PFSK-1 (cell line): ENCODE results near the gene PARN.

Experiments used
- FOXP2 ChIP-seq: optimal IDR thresholded peaks from 2 replicates; pipeline ENCODE3; 2011; ENCODE audit warnings: borderline replicate concordance, control low read depth, inconsistent platforms; ENCODE audit not compliant: insufficient read depth; ENCODE audit errors: extremely low read length, extremely low read depth
- POLR2AphosphoS5 ChIP-seq: IDR thresholded peaks from 2 replicates; pipeline ENCODE4 v1.6.1; 2012; ENCODE audit warnings: low read depth, mild to moderate bottlenecking, control low read depth, low read length, moderate library complexity
- SIN3A ChIP-seq: IDR thresholded peaks from 2 replicates; pipeline ENCODE4 v1.6.1; 2012; ENCODE audit warnings: mild to moderate bottlenecking, low read length, moderate library complexity, borderline replicate concordance; ENCODE audit not compliant: insufficient read depth
- TAF1 ChIP-seq: IDR thresholded peaks from 2 replicates; pipeline ENCODE4 v1.6.1; 2012; ENCODE audit warnings: low read length, control low read depth, borderline replicate concordance; ENCODE audit not compliant: insufficient read depth
- TF ChIP-seq, protein P1 (sequence below), 2 experiments: IDR thresholded peaks; 2 replicates each; pipeline versions ENCODE4 v1.6.1 to v1.8.0; 2011 to 2012; ENCODE audit warnings: low read depth in 2 of 2, low read length in 2 of 2, control low read depth in 1 of 2, inconsistent platforms in 1 of 2, mild to moderate bottlenecking in 1 of 2, moderate library complexity in 1 of 2; ENCODE audit not compliant: insufficient read depth in 1 of 2

PARN gene

DNA sequence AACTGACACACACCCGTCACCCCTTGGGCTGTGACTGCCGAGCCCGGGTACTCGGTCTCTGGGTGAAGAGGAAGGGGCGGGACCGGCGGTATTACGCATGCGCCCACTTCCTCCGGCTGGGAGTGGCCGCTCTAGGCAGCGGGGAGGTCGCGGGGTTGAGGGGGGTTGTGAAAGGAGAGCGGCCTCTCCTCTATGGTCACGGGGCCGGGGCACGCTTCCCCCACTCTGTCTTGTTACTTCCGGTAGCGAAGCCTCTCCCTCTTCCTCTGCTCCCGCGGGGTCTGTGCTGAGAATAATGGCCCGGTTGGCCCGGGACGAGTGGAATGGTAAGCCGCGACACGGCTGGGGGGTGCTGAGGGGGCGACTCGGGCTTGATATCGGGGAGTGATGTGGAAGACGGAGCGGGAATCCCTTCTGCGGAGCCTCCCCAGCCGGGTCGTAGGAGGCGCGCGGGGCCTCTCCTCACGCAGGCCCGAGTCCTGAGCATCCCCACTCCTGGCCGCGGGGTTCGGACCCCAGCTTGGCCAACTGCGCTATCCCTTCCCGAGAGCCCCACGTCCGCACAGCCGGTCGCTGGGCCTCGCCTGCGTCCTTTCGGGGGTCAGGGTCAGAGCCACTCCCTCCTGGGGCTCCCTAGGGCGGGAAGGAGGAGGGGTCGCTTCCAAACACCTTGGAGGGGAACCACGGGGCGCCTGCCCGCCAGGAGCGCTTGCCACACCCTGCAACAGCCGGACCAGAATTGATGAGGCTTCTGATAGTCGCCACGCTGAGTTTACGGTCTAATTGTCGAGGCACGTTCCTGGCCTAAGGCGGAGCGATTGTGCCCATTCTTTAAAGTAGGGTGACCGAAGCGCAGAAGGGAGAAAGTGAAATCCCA is 2.9 kb upstream of the PARN start, which contains the start of gene BFAR:
BFAR (plus strand) TSS at position 259 of the 877 bp plus-strand sequence. CDS start 11,396 bp downstream, outside the sequence.
- TF ChIP-seq POLR2AphosphoS5 (peak; percentile 96), TAF1 (peak; percentile 90; the same call in 1 of the 2 replicates), FOXP2 (peak; percentile 48), SIN3A (no peak)
- TF ChIP-seq, protein P1, sequence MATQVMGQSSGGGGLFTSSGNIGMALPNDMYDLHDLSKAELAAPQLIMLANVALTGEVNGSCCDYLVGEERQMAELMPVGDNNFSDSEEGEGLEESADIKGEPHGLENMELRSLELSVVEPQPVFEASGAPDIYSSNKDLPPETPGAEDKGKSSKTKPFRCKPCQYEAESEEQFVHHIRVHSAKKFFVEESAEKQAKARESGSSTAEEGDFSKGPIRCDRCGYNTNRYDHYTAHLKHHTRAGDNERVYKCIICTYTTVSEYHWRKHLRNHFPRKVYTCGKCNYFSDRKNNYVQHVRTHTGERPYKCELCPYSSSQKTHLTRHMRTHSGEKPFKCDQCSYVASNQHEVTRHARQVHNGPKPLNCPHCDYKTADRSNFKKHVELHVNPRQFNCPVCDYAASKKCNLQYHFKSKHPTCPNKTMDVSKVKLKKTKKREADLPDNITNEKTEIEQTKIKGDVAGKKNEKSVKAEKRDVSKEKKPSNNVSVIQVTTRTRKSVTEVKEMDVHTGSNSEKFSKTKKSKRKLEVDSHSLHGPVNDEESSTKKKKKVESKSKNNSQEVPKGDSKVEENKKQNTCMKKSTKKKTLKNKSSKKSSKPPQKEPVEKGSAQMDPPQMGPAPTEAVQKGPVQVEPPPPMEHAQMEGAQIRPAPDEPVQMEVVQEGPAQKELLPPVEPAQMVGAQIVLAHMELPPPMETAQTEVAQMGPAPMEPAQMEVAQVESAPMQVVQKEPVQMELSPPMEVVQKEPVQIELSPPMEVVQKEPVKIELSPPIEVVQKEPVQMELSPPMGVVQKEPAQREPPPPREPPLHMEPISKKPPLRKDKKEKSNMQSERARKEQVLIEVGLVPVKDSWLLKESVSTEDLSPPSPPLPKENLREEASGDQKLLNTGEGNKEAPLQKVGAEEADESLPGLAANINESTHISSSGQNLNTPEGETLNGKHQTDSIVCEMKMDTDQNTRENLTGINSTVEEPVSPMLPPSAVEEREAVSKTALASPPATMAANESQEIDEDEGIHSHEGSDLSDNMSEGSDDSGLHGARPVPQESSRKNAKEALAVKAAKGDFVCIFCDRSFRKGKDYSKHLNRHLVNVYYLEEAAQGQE (IDR thresholded peaks at IDR 0.05; ENCODE audit: insufficient read depth in 1 of 2, low read depth in 2 of 2, low read length in 2 of 2): peak in 1 of 2 experiments; percentile 58; a peak in 1 of 4 replicates

DNA sequence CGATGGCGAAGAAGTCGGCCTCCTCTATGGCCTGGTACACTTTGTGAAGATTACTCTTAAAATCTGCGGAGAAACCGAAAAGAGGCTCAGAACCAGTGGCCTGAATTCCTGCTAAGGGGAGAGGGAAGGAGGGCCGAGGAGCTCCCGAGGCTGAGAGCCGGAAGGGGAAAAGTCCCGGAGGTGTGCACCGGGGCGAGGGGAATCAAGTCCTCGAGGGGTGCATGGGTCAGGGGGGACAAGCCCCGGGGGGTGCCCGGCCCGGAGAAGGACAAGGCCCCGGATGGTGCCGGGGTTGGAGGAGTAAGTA is 495 bp downstream of the PARN start:
- no peak for TF ChIP-seq FOXP2
- TF ChIP-seq TAF1: no peak
- no peak for TF ChIP-seq POLR2AphosphoS5
- TF ChIP-seq, protein P1 (IDR thresholded peaks at IDR 0.05; ENCODE audit: insufficient read depth in 1 of 2, low read depth in 2 of 2, low read length in 2 of 2): no peak
- no peak for TF ChIP-seq SIN3A

DNA sequence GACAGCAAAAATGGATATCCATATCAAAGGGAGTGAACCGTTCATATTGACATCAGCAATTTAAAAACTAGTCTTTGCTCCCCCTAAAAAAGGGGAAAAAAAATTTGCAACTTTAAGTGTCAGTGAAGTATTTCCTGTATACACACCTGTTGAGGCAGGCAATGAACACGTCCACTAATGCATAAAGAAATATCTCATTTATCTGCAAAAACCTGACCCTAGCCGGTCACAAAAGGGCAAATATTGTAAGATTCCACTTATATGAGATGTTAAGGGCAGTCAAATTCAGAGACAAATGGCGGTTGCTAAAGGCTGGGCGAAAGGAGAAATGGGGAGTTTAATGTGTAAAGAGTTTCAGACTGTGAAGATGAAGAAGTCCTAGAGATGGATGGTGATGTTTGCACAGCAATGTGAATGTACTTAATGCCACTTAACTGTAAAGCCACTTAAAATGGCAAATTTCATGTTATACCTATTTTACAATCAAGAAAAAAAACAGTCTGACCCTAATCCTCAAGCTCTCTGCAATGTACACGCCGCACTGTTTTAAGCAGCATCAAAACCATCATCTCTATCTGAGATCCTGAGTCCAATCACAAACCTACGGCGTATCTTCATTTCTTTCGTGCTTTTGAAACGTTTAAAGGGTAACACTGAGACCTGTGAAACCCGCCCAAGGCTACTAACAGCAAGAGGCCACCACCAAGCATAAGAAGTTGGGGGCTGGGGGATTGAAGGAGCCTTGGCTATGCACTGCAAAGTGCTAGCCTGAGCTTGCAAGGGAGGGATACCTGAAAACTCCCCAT is 1.1 kb downstream of the PARN start:
- TF ChIP-seq POLR2AphosphoS5 (no peak), TAF1 (no peak), SIN3A (no peak), FOXP2 (no peak)
- TF ChIP-seq, protein P1 (IDR thresholded peaks at IDR 0.05; ENCODE audit: insufficient read depth in 1 of 2, low read depth in 2 of 2, low read length in 2 of 2): no peak

DNA sequence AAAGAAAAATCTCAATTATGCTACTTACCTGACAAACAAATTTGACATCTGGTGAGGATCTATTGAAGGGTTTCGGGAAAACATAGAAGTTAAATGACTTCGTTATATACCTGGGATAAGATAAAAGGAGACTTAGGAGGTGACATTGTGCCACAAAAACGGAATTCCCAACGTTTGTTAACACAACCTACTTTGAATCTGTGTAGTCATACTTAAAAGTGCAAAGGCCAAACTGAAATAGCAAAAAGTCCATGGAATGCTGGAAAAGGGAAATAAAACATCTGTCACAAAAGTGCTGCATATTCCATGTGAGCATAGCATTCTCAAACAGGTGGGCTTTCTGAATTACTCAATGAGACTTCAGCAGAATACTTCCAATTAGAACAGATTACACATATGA is 3.0 kb downstream of the PARN start:
- TF ChIP-seq POLR2AphosphoS5 (no peak), TAF1 (no peak), FOXP2 (no peak), SIN3A (no peak)
- TF ChIP-seq, protein P1 (IDR thresholded peaks at IDR 0.05; ENCODE audit: insufficient read depth in 1 of 2, low read depth in 2 of 2, low read length in 2 of 2): no peak
